HG02870 (cell line): ENCODE results near the gene AKAP17A.
A peak's percentile ranks its signal among the peaks of the same experiment; 100 is the strongest.

Experiments
- ATAC-seq: cut with Tn5 transposase; IDR thresholded peaks from one replicate; pipeline ENCODE4 v1.9.1; 2021; ENCODE audit warnings: mild to moderate bottlenecking, moderate library complexity; ENCODE audit not compliant: unreplicated experiment

The AKAP17A gene

GRCh38 chrX:1581132-1581531 is 10.3 kb upstream of the AKAP17A start:
- ATAC-seq: no peak

GRCh38 chrX:1582686-1583437 is 8.5 kb upstream of the AKAP17A start:
- peak; percentile 83 for ATAC-seq

DNA sequence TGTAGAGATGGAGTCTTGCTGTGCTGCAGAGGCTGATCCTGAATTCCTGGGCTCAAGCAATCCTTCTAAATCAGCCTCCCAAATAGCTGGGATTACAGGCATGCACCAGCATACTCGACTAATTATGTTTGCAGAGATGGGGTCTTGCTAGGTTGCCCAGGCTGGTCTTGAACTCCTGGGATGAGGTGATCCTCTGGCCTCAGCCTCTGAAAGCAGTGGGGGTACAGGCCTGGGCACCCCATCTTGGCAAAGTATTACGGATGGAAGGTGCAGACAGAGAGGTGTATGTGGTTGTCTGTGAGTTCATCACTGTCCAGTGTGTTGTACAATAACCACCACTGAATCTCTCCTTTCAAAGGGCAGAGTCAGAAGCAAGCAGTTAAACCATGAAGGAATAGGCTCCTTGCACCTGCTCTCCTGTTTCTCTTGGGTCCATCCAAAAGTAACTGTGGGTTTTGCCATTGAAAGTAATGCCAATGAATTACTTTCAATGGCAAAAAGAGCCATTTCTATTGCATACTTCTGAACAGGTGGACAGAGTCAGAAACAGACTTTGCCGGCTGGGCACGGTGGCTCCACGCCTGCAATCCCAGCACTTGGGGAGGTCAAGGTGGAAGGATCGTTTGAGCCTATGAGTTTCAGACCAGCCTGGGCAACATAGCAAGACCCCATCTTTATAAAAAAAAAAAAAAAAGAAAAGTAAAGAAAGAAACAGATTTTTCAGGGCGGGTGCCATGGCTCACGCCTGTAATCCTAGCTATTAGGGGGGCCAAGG is 7.0 kb upstream of the AKAP17A start:
- ATAC-seq: no peak

GRCh38 chrX:1587161-1587560 is 4.2 kb upstream of the AKAP17A start:
- ATAC-seq: no peak

GRCh38 chrX:1589356-1590130 is 1.9 kb upstream of the AKAP17A start:
- ATAC-seq: no peak

GRCh38 chrX:1591863-1592469 is 562 bp downstream of the AKAP17A start:
- ATAC-seq: no peak

GRCh38 chrX:1592470-1593142 is 1.2 kb downstream of the AKAP17A start:
- ATAC-seq: peak; percentile 39

GRCh38 chrX:1593286-1594271 is 2.2 kb downstream of the AKAP17A start:
- no peak for ATAC-seq

- ATAC-seq: no peak
Measured at GRCh38 chrX:1595711-1596060, 4.3 kb downstream of the AKAP17A start.

DNA sequence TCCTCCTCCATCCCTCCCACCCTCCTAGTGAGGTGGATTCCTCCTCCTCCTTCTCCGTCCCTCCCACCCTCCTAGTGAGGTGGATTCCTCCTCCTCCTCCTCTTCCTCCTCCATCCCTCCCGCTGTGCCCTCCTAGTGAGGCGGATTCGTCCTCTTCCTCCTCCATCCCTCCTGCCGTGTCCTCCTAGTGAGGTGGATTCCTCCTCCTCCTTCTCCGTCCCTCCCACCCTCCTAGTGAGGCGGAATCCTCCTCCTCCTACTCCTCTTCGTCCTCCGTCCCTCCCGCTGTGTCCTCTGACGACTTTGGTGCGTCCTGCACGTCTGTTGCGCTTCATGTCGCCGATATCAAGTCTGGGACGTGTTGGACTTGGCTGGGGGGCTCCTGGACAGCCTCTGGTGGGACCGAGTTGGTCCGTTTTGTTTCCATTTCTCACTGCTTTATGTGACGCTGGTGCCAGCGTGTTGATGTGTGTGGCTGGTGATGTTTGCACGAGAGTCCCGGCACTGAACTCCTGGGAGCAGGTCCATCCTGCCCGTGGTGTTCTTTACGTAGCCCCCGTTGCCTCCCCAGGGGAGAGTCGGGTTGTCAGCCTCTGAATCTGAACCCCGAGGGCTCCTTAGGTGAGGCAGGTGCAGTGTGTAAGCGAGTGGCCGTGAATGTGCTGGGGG is 5.4 kb downstream of the AKAP17A start:
- no peak for ATAC-seq

DNA sequence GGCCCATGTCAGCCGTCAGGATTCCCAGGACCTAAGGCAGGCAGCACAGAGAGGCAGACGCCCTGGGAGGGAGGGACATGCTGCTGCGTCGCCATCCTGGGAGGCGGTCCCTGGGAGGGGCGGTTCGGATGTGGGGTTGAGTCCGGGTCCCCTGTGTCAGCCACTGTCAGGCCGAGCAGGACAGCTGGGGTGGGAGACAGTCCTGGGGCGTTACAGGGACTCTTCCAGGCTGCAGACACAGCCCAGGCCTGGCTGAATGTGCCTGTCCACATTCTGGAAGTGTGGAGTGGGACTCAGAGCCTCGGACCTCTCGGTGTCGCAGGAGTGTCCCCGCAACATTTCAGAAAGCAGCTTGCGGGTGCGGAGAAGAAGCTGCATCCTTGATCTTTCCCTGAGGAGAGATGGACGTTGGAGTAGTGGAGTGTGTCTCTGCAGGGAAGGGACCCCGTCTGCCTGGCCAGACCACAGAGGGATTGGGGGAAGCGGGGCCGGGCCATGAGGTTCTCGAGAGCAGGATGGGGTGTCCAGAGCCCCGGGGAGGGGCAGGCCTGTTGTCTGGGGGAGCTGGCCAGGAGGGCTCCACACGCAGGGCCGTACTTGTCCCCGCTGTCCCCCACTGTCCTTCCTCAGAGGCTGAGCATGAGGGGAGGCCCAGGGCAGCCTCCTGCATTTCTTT is 6.1 kb downstream of the AKAP17A start:
- no peak for ATAC-seq

GRCh38 chrX:1598021-1598875 is 6.8 kb downstream of the AKAP17A start:
- no peak for ATAC-seq

DNA sequence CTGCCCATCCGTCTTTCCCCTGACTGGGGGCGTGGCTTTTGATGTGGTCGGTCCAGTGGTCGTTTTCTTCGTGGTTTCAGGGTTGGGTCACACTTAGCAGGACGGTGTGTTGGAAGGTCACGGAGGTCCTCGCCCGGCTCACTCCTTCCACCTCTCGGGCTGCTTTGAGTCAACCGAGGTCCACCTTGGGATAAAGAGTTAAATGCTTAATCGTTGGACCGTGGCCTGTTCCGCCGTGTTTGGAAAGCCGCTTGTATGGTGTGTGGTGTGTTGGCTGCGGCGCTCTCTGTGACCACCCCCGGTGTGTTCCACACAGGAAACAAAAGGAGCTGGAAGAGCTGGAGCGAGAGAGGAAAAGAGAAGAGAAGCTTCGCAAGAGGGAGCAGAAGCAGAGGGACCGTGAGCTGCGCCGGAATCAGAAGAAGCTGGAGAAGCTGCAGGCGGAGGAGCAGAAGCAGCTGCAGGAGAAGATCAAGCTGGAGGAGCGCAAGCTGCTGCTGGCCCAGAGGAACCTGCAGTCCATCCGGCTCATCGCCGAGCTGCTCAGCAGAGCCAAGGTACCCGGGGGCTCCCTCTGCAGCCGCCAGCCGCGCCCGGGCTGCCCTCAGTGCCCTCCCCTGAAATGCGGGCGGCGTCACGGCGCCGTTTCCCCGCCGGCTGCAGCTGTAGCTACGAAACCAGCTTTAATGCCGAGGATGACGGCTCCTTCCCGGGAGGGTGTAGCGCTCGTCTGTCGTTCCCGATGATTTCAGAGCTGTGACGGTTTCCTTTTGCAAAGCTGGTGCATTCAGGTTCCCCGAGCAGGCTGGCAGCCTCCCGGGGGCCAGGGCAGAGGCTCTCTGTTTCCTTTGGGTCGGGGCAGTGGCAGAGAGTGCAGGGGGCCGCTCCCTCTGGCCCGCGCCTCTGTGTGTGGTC is 7.7 kb downstream of the AKAP17A start:
- no peak for ATAC-seq

GRCh38 chrX:1599791-1600405 is 8.5 kb downstream of the AKAP17A start:
- ATAC-seq: no peak

GRCh38 chrX:1600406-1601050 is 9.1 kb downstream of the AKAP17A start:
- no peak for ATAC-seq
